ENCODE results near the gene CDC42EP1.

- TF ChIP-seq, protein P1, sequence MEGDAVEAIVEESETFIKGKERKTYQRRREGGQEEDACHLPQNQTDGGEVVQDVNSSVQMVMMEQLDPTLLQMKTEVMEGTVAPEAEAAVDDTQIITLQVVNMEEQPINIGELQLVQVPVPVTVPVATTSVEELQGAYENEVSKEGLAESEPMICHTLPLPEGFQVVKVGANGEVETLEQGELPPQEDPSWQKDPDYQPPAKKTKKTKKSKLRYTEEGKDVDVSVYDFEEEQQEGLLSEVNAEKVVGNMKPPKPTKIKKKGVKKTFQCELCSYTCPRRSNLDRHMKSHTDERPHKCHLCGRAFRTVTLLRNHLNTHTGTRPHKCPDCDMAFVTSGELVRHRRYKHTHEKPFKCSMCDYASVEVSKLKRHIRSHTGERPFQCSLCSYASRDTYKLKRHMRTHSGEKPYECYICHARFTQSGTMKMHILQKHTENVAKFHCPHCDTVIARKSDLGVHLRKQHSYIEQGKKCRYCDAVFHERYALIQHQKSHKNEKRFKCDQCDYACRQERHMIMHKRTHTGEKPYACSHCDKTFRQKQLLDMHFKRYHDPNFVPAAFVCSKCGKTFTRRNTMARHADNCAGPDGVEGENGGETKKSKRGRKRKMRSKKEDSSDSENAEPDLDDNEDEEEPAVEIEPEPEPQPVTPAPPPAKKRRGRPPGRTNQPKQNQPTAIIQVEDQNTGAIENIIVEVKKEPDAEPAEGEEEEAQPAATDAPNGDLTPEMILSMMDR (IDR thresholded peaks at IDR 0.05; ENCODE audit: extremely low read depth in 1 of 2, insufficient read depth in 1 of 2, low read depth in 1 of 2, low read length in 2 of 2) = no peak
- TF ChIP-seq POLR2AphosphoS5 (IDR thresholded peaks at IDR 0.05; ENCODE audit: insufficient read depth, low read depth, low read length) = no peak
These were observed 28.4 kb downstream of the CDC42EP1 start for GRCh38 chr22:37588546-37589215.

All from endothelial cell of umbilical vein (primary cell).